Umbilical cord (tissue), 2 donors: Measurements from ENCODE around the gene ITGAE. TPM values are rescaled to one million over a fixed set of nuclear protein-coding genes. Genes with fewer than 3 reads are reported as not detected.

ENCODE experiments used
- DNase-seq: peaks from one replicate; pipeline ENCODE4 v3.0.0-alpha.2; 2015; ENCODE audit warnings: low spot score
- total RNA-seq: library from RNA; depleted of rRNA; stranded (reverse); fragments of >200 nt; gene quantifications from one replicate; pipeline ENCODE4 v1.2.3, GENCODE V29; 2014; ENCODE audit warnings: low replicate concordance; ENCODE audit not compliant: insufficient read depth

The ITGAE gene
- total RNA-seq, 1 donor from 2014 or later: 0.48 TPM

DNA sequence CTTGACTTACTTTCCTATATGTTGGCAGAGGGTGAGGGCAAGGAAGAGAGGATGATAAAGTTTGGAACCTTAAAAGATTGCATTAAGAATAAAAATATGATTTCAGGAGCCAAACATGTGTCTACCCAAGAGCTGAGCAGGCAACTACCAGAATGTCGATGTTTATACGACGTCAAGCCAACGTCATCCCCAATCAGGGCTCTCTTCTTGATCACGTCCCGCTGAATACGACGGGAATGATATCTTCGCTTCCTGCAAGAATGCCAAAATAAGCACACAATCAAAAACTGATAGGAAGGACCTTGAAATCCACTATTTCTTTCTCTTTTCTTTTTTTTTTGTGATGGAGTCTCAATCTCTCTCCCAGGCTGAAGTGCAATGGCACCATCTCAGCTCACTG, 20.1 kb upstream of the ITGAE start:
- DNase-seq: no peak

DNA sequence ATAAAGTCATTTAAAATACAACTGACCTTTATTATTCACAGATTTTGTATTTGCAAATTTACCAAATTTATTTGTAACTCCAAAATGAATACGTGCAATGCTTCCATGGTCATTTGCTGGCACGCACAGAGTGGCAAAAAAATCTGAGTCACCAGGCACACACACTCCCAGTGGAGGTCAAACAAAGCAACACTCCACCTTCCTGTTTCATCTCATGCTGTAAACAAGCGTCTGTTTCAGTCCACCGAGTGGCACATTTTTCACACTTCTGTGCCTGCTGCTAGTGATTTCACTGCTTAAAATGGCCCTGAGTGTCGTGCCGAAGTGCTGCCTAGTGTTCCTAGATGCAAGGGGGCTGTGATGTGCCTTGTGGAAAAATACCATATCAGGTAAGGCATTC, 17.8 kb upstream of the ITGAE start:
- DNase-seq: no peak

DNA sequence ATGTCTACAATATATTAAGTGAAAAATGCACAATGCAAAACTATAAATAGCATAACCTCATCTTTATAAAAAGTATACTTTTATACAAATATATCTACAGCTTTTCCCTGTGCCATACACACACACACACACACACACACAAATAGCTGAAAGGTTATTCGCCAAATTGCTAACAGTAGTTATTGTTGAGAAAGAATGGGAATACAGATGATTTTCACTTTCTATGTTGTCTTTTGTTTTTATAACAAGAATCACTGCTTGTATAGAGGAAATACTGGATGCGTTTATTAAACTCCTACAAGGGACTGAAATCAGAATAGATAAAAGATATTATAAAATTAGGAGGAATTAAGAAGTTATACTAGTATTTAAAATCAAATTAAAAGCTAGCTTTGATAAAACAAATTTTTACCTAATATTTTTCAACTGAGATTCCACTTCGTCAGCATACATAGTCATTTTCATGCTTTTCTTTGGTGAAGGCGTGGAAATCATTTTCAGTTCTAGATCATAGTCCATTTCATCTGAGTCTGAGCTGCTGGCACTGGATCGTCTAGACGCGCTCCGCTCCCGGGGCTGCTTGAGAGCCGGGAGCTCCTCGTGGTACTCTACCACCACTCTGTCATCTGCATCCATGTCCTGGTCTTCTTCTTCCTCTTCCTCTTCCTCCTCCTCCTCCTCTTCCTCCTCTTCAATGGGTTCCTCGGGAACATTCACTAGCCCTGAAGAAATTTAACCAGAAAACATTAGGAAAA, 17.0 kb upstream of the ITGAE start:
- no peak for DNase-seq

DNA sequence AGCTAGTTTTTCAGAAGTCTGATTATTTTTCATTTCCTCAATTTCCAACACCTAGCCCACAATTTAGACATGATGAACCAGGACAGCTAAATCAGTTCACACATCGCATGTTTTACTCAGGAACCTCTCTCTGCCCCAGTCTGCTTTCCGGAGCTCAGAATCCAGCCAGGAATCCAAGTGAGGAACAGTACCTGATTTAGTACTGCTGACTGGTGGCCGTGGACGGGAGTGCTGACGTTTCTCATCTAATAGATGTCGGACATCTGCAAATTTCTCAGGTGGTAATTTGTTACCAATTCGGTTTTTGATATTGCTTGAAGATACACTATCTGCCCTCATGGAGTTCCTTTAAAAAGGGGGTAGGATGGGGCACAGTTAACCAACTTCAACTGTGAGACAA, 14.9 kb upstream of the ITGAE start:
- no peak for DNase-seq

DNA sequence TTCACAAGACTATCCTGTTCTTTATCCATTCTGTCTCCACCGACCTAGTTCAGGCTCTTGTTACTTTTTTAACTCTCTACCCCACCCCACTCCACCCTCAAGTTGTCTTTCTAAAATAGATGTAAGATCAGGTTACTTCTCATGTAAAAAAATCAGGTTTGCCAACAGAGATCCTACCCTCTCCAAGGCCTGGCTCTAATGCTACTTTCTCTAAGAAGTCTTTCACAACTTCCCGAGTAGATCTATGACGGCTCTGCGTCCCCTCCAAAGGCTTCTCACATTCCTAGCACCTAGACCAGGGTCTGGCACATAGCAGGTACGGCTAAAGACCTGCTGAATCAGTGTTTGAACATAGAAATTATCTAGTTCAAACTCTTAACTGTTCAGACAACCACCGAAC, 14.1 kb upstream of the ITGAE start:
- no peak for DNase-seq

DNA sequence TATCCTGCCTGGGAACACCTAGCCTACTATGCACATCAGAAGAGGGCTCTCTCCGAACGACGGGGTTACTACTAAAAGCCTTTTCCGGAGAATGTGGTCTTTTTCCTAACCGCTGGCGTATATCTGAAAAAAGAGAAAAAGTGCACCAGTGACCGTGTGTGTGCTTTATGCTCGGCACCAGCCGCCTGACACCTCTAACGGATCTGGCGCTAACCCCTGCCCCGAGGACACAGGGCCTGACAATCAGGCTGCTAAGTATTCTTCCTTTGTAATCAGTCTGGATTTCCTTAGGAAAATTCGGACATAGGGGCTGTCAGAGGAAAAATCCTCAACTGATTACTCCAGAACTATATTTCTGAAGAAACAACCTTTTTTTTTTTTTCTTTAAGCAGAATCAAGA, 13.4 kb upstream of the ITGAE start:
- DNase-seq: no peak

DNA sequence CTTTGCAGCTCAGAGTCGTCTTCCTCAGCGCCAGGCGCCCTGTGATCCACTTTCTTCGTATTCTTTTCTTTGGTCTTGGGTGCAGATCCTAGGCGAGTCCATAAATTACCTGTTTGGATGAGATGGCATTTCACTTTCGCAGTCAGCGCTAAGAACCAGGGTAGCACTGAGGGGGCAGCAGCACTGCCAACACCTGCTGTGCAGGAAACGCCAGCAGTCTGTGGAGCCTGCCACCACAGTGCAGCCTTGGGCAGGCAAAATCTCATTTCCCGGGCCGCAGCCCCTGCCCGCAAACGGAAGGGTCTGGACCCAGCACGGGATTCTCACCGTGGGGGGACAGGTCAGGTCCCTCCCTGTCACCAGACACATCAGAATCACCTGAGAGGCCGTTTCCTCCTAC, 12.2 kb upstream of the ITGAE start:
- no peak for DNase-seq

DNA sequence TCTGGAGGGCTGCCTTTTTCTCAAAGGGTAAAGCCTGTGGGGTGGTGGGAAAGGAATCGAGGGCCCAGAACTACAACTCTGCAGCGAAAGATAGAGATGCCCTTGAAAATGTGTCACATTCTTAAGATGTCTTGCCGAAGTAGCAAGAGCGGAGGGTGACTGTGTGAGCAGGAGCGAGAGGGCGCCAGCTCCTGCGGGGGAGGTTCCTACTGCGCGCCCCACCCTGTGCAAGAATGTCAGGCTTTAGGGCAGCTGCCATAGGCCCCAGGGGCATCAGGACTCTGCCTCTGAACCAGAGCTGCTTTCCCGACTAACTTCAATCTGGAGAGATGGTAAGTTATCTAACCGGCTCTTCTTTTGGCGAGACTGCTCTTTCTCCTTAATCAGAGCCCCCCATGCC, 11.8 kb upstream of the ITGAE start:
- DNase-seq: no peak

DNA sequence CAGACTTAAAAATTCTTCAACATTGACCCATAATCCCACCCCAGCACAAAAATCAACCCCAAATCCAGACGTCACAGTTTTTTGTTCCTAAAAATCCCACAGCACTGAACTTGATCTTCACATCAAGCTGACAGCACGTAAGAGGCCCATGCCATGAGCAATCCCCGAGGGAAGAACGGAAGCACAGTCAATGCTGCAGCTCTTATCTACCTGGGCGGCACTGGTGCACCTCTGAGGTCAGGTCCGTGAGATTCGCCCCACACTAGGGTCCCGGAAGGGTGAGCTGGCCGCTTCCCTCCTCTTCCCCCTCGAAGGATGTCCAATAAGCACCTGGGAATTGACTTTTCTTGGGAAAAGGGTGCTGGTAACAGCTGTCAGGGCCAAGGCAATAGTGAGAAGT, 11.3 kb upstream of the ITGAE start:
- no peak for DNase-seq

DNA sequence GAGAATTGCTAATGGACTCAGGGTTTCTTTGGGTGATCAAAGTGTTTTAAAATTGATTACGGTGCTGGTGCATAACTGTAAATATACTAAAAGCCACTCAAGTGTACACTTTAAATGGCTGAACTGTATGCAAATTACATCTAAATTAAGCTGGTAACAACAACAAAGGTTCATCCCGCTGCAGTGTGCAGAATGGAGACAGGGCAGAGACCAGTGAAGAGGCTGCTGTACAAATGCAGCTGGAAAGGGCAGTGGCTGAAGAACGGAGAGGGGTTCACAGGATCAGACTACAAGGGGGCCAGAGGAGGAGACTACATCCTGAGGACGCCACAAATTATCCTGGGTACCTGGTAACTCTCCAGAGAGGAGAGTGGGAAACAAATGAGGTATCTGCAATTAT, 9.0 kb upstream of the ITGAE start:
- DNase-seq: no peak

DNA sequence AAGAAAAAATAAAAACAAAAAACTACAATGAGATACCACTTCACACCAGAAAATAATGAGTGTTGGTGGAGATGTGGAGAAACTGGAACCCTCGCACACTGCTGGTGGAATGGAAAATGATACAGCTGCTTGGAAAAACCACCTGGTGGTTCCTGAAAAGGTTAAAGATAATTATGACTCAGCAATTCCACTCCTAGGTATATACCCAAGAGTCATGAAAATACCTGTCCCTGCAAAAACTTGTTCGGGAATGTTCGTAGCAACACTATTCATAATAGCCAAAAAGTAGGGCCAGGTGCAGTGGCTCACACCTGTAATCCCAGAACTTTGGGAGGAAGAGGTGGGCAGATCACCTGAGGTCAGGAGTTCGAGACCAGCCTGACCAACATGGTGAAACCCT, 8.1 kb upstream of the ITGAE start:
- DNase-seq: no peak

DNA sequence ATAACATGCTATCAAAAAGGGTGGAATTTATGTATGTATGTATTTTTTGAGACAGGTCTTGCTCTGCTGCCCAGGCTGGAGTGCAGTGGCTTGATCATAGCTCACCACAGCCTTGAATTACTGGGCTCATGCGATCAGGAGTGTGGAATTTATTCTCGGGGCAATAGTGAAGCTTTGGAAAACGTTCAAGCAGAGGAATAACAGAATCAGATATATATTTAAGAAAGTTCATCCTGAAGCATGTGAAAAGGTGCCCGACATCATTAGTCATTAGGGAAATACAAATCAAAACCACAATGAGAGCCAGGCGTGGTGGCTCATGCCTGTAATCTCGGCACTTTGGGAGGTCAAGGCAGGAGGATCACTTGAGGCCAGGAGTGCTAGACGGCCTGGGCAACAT, 7.7 kb upstream of the ITGAE start:
- no peak for DNase-seq

DNA sequence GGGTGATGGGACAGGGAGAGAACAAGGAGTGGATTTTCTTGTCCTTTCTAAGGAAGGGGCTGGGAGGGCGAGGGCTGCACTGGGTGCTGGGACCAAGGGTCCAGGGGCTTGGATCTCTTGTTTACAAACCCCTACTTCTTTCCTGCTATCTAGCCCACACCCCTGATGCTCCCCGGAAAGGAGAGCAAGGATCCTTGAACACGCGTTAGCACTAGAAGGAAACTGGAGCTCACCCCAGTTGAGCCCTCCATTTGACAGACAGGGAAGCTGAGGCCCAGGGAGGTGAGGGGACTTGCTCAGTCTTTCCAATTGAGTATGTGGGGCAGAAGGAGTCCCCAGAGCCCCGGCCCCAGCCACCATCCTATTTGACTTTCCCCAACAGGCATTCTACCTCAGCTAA, 4.6 kb upstream of the ITGAE start:
- no peak for DNase-seq

DNA sequence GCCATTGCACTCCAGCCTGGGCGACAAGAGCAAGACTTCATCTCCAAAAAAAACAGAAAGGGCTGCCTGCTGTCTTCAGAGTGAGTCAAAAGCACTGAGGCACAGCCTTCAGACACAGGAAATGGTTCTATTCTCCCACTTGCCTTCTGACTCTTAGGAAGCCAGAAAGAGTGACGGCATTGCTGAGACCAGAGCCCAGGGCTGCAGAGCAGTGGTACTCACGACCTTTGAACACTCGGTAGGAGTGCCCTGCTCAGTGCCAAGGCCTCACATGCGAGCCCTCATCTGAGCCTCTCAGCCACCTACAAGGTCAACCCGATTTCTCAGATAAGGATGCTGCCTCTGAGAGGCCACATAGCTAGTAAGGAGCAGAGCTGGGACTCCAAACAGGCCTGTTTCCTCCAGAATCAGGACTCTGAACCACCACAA, 3.5 kb upstream of the ITGAE start:
- DNase-seq: no peak

DNA sequence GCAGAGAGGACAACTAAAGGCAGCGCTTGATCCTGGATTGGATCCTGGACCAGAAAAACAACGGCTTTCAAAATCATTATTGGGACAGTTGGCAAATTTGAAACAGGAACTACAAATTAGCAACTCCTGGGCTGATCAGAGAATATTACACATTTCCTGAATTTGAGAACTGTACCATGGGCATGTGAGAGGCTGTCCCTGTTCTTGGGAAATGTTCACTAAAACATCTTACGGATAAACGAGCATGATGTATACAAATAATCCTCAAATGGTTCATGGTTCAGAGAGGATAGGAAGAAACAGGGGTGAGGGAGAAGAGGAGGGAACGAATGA, 2.3 kb upstream of the ITGAE start:
- DNase-seq: no peak

DNA sequence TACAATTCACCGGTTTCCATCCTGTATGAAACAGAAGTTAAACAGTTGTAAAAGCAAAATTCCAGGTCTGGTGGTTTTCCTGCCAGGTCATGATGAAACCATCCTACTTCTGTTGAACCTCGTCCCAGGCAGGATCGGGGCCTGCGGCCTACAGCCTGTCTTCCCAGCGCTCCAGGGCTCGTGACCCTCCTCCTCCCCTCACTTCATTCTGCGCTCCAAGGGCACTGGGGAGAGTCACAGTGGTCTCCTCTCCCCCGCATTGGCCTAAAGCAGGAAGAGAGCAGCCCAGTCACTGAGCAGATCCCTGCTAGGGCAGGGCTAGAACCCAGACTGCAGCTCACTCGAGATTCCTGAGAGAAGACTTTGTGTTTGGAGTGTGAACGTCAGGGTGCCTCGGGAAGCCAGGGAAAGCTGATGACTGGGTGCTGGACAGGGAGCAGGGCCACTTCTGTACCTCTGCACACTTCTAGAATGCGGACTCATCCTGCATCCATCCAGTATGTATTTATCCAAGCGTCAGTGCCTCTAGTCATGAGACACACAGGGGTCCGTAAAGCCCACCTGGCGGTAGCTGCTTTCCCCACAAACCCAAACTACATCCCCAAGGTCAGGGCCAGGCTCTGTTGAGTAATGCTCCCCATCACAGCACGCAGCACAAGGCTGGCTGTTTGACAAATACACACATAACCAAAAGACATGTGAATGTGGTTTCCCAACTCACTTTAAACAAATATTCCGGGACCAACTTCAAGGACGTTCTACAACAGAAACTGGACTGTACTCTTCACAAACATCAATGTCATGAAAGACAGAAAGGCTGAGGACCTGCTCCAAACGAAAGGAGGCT, 1.7 kb upstream of the ITGAE start:
- DNase-seq: no peak

DNA sequence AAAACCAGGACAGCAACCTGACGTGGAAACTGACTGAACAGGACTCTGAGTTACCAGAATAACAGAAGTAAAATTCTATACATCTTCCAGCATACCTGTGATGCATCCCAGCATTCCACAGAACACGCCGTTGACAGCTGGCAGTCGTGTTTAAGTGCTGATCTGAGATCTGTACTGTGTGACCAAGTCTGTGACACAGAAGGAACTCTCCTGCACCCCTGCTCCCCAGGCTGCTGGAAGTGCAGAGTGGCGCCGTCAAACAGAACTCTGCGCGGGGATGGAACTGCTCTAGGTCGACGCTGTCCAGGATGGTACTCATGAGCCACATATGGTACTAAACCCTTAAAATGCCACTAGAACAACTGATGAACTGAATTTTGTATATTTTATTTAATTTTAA, 804 bp upstream of the ITGAE start:
- DNase-seq: no peak

DNA sequence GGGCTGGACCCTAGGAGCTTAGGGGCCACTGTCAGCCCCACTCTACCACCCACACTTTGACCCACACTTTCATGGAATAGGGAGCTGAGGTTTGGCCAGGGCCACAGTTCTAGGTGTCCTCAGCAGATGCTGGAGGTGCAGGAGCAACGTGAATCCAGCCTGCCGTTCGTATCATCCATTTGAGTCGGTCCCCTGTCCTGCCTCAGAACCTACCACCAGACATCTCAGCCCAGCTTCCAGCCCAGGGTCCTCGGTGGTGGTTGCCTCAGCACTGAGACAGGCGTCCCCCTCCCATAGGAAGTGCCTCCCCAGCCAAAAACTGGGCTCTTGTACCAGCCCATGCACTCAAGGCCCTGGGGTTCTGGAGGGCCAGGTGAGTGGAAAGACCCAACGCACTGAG, 359 bp upstream of the ITGAE start:
- DNase-seq: no peak

DNA sequence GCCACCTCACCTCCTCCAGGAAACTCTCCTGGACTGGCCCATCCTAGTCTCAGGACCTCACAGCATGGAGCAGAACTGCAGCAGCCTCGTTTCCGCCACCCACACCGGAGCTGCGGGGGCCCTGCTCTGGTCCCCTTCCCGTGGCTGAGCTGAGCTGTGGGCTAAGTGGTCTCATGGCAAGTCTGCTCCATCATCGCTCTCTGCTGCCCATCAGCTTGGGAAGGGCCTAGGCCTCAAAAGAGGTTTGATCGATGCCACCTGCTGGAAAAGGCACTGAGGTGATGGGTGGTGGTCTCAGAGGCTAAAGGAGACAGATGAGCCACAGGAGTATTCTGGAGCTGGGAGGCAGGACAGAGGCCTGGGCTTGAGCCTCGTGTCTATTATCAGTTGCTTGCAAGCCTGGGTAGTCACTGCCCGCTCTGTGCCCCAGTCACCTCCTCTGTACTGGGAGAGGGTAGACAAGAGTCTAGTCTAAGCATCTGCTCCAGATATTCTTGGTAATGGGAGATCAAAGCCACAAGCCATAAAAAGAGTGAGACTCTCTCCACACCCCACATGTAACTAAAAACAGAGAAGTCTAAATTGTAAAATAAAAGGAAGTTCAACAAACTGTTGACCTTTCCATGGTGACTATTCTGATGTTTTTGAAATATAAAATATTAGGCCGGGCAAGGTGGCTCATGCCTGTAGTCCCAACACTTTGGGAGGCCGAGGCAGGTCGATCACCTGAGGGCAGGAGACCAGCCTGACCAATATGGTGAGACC, 1.6 kb downstream of the ITGAE start:
- DNase-seq: no peak

DNA sequence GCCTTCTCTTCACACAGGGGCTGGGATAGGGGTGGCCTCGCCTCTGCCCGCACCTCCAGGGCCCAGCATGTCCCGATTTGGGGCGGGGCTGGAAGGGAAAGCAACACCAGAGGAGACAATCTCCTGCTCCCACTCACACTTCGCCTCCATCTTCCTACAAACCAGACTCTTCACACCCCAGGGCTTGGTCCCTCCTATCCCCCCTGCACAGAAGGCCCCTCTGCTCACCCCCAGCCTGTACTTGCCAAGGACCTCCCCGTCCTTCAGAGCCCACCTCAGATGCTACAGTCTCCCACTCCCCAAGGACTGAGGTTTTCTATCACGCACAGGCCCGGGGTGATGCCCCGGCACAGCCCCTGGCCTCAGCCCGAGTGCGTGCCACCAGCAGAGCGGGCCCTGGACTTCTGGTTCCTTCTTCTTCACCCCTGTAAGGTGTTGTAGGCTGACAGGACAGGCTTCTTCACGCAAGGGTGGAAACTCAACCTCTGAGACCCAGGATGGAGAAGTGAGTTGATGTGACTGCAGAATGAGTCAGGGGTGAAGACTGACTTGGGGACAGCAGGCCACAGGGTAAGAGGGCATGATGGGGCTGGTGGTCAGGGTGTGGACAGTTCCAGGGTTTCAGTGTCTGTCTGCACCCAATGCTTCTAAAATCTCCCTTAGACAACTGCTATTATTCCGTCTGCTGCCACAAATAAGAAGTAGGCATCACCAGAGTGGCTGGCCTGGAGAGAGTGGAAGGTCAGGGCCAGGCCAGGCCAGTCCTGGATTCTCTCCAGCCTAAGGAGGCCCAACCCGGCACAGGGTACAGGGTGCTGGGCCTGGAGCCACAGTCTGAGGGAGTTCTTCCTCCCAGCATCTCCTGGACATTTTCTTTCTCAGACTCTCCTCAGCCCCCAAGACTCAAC, 2.5 kb downstream of the ITGAE start:
- DNase-seq: no peak

DNA sequence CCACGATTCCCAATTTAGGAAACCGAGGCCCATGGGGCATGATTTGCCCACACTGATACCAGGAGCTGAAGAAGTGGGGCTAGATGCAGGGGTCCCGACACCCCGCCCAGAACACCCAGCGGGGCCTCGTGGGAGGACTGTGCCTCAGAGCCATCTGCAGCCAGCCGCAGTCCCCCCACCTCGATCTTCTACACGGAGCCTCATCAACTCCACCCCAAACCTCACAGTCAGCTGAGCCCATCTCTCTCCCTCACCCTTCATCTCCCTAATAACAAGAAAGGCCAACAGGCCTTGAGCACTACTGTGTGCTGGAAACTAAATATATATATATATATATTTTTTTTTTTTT, 4.2 kb downstream of the ITGAE start:
- no peak for DNase-seq
